AG09319 (cell line): ENCODE results near the gene MORF4L2.

Experiments used
- DNase-seq: peaks from one replicate; pipeline ENCODE4 v3.0.0-alpha.2; 2010; ENCODE audit warnings: low read depth; ENCODE audit errors: extremely low read depth
- TF ChIP-seq, protein P1 (sequence below): IDR thresholded peaks from 2 replicates; pipeline ENCODE4 v1.5.1; 2011; ENCODE audit warnings: low read depth, mild to moderate bottlenecking, inconsistent platforms, low read length, moderate library complexity

MORF4L2 gene

DNA sequence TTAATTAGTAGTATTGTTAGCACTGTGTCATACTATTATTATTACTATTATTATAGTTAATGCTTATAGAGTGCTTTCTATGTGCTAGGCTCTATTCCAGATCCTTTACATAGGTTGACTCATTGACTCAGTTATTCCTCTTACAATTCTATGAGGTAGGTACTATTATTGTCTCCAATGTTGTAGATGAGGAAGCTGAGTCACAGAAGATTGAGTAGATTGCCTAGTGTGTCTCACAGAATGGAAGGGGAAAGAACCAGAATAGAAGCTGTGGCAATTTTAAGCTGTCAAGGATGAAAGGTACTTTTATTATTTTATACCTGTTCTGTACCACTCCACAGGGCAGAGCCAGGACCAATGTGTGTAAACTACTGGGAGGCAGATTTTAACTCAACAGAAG lies 59.6 kb downstream of the MORF4L2 start:
- DNase-seq, result no peak
- TF ChIP-seq, protein P1, sequence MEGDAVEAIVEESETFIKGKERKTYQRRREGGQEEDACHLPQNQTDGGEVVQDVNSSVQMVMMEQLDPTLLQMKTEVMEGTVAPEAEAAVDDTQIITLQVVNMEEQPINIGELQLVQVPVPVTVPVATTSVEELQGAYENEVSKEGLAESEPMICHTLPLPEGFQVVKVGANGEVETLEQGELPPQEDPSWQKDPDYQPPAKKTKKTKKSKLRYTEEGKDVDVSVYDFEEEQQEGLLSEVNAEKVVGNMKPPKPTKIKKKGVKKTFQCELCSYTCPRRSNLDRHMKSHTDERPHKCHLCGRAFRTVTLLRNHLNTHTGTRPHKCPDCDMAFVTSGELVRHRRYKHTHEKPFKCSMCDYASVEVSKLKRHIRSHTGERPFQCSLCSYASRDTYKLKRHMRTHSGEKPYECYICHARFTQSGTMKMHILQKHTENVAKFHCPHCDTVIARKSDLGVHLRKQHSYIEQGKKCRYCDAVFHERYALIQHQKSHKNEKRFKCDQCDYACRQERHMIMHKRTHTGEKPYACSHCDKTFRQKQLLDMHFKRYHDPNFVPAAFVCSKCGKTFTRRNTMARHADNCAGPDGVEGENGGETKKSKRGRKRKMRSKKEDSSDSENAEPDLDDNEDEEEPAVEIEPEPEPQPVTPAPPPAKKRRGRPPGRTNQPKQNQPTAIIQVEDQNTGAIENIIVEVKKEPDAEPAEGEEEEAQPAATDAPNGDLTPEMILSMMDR, result no peak
